K562 (cell line): ENCODE data around the gene EAF1. TPM values are rescaled to one million over a fixed set of nuclear protein-coding genes. Genes with fewer than 3 reads are reported as not detected.
A peak's percentile ranks its signal among the peaks of the same experiment; 100 is the strongest.

ENCODE experiments used
- COPS2 ChIP-seq: fragments of 450-650 bp; conservative IDR thresholded peaks from 2 replicates; pipeline ENCODE4 v1.6.1; 2016; ENCODE audit warnings: mild to moderate bottlenecking, moderate library complexity
- DIDO1 ChIP-seq: fragments of 450-650 bp; IDR thresholded peaks from 2 replicates; pipeline ENCODE4 v1.6.1; 2016; ENCODE audit warnings: low read depth, missing biosample characterization, missing genetic modification characterization
- HOXB6 ChIP-seq: fragments of 250-450 bp; sonication (Bioruptor Pico); IDR thresholded peaks from 2 replicates; pipeline ENCODE4 v1.5.1; 2022; ENCODE audit warnings: mild to moderate bottlenecking, borderline replicate concordance
- IFI16 ChIP-seq: fragments of 250-450 bp; sonication (Bioruptor Pico); IDR thresholded peaks from 2 replicates; pipeline ENCODE4 v2.1.2; 2022; ENCODE audit warnings: mild to moderate bottlenecking, inconsistent platforms
- NR4A1 ChIP-seq, 2 experiments: fragments of 250-450 bp in 1 of 2; fragments of 450-650 bp in 1 of 2; sonication (Bioruptor Pico) in 1 of 2; IDR thresholded peaks; 2 replicates each; pipeline versions ENCODE4 v1.4.0 to v1.6.1; 2016 to 2020; ENCODE audit warnings: mild to moderate bottlenecking in 2 of 2, missing compliant biosample characterization in 1 of 2, missing genetic modification characterization in 1 of 2, moderate library complexity in 1 of 2
- PYGO2 ChIP-seq: fragments of 450-650 bp; IDR thresholded peaks from 2 replicates; pipeline ENCODE4 v1.6.1; 2016; ENCODE audit warnings: mild to moderate bottlenecking, missing genetic modification characterization, moderate library complexity, missing compliant biosample characterization
- TBL1XR1 ChIP-seq, 2 experiments: IDR thresholded peaks; 2 replicates each; pipeline ENCODE4 v1.6.1; 2012; ENCODE audit warnings: improper control_type of control experiment in 2 of 2, low read length in 2 of 2, mild to moderate bottlenecking in 1 of 2
- ZNF75A ChIP-seq: fragments of 450-650 bp; formaldehyde crosslinking; IDR thresholded peaks from 2 replicates; pipeline ENCODE4 v1.4.0; 2020; ENCODE audit warnings: mild to moderate bottlenecking
- polyA plus RNA-seq, 8 experiments: library from polyadenylated mRNA; depleted of rRNA in 4 of 8; stranded (reverse) in 5 of 8; unstranded in 3 of 8; fragments of >200 nt; fragmentation: Nextera tagmentation in 2 of 8; fragmentation: Illumina TruSeq in 1 of 8; extraction: Ambion mirVana in 2 of 8; extraction: Trizol in 1 of 8; gene quantifications; 2 replicates each; pipeline versions ENCODE4 v1.2.1 to v1.2.3, GENCODE V29; 2011 to 2014; ENCODE audit warnings: inconsistent platforms in 1 of 8, missing spikeins in 1 of 8
- total RNA-seq, 7 experiments: library from RNA; depleted of rRNA in 6 of 7; stranded (reverse); fragments of >200 nt in 6 of 7; fragmentation: Illumina TruSeq in 2 of 7; extraction: Trizol in 2 of 7; gene quantifications; 2 replicates each; pipeline versions ENCODE4 v1.2.1 to v1.2.3, GENCODE V29; 2011 to 2021; ENCODE audit warnings: low replicate concordance in 1 of 7
- TF ChIP-seq, protein P1 (sequence below): fragments of 250-450 bp; sonication (Bioruptor Pico); IDR thresholded peaks from 2 replicates; pipeline ENCODE4 v1.8.0; 2022; ENCODE audit warnings: moderate library complexity, mild to moderate bottlenecking, inconsistent platforms
- TF ChIP-seq, protein P2 (sequence below): fragments of 450-650 bp; conservative IDR thresholded peaks from 2 replicates; pipeline ENCODE4 v1.6.1; 2016; ENCODE audit warnings: missing genetic modification characterization, low read depth, mild to moderate bottlenecking, missing compliant biosample characterization, moderate library complexity
- TF ChIP-seq, protein P3 (sequence below): fragments of 450-650 bp; IDR thresholded peaks from 2 replicates; pipeline ENCODE4 v1.6.1; 2016; ENCODE audit warnings: mild to moderate bottlenecking
- TF ChIP-seq, protein P4 (sequence below): fragments of 450-650 bp; formaldehyde crosslinking; IDR thresholded peaks from 2 replicates; pipeline ENCODE4 v1.4.0; 2020; ENCODE audit warnings: mild to moderate bottlenecking, moderate library complexity
- TF ChIP-seq, protein P5 (sequence below): fragments of 450-650 bp; formaldehyde crosslinking; IDR thresholded peaks from 2 replicates; pipeline ENCODE4 v1.4.0; 2022; ENCODE audit warnings: missing genetic modification characterization
- TF ChIP-seq, protein P6 (sequence below): fragments of 250-450 bp; sonication (Bioruptor Pico); IDR thresholded peaks from 2 replicates; pipeline ENCODE4 v1.8.0; 2022; ENCODE audit warnings: inconsistent platforms, mild to moderate bottlenecking, moderate library complexity, borderline replicate concordance
- TF ChIP-seq, protein P7 (sequence below): fragments of 450-650 bp; formaldehyde crosslinking; IDR thresholded peaks from 2 replicates; pipeline ENCODE4 v1.4.0; 2022; ENCODE audit warnings: mild to moderate bottlenecking, moderate library complexity

EAF1 gene
- total and polyA plus RNA-seq, 9 of the 15 experiments (the other 6 are each of a cell fraction or from before 2014, with no cell fraction given) = 7.0 to 26.8 (median 20.4) TPM

DNA sequence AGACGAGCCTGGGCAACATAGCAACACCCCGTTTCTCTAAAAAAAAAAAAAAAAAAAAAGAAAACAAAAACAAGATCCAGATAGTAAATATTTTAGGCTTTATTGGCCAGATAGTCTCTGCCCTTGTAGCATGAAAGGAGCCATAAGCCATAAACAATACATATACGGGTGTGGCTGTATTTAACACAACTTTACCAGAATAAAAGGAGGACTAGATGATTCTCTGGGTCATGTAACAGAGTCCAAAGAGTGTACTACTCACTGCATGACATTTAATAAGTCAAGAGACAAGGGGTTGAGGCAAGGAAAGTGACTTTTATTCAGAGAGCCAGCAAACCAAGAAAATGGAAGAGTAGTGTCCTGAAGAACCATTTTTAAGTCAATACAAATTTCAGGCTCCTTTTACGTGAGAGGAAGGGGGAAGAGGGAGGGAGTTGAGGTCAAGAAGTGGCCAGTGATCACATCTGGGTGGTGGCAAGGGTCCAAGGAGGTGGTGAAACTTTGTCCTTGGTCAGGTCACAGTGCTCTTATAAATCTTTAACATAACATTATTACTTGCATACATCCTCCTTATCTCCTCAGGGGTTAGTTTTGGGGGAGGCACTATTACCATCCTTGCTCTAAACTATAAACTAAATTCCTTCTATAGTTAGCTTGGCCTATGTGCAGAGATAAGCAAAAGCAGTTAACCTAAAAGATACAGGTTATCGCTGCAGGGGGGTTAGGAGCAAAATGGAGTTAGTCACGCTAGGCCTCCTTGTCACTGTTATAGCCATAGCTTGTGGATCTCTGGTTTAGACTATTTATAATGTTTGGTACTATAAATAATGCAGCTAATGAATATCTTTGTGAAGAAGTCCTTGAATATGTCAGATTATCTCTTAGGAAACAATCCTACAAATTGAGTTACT, 46.2 kb upstream of the EAF1 start (continued):
- TF ChIP-seq, protein P1, sequence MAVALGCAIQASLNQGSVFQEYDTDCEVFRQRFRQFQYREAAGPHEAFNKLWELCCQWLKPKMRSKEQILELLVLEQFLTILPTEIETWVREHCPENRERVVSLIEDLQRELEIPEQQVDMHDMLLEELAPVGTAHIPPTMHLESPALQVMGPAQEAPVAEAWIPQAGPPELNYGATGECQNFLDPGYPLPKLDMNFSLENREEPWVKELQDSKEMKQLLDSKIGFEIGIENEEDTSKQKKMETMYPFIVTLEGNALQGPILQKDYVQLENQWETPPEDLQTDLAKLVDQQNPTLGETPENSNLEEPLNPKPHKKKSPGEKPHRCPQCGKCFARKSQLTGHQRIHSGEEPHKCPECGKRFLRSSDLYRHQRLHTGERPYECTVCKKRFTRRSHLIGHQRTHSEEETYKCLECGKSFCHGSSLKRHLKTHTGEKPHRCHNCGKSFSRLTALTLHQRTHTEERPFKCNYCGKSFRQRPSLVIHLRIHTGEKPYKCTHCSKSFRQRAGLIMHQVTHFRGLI = peak; percentile 92
- TF ChIP-seq ZNF75A (peak; percentile 77; the same call in 1 of the 2 replicates), IFI16 (CRISPR knock-in tag) (peak; percentile 84), DIDO1 (tag) (0 out of 2 replicates have a peak, but pooled peaks have one; percentile 39), TBL1XR1 (IDR thresholded peaks at IDR 0.05; ENCODE audit: low read length in 2 of 2) (no peak), HOXB6 (CRISPR knock-in tag) (no peak), PYGO2 (tag) (peak; percentile 82), NR4A1 (CRISPR knock-in tag; IDR thresholded peaks at IDR 0.05) (0 out of 2 replicates have a peak, but pooled peaks have one; percentile 70), NR4A1 (tag; IDR thresholded peaks at IDR 0.05) (peak; percentile 98), COPS2 (no peak)
- TF ChIP-seq, protein P2, sequence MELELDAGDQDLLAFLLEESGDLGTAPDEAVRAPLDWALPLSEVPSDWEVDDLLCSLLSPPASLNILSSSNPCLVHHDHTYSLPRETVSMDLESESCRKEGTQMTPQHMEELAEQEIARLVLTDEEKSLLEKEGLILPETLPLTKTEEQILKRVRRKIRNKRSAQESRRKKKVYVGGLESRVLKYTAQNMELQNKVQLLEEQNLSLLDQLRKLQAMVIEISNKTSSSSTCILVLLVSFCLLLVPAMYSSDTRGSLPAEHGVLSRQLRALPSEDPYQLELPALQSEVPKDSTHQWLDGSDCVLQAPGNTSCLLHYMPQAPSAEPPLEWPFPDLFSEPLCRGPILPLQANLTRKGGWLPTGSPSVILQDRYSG (tag) = peak; percentile 97
- TF ChIP-seq, protein P3, sequence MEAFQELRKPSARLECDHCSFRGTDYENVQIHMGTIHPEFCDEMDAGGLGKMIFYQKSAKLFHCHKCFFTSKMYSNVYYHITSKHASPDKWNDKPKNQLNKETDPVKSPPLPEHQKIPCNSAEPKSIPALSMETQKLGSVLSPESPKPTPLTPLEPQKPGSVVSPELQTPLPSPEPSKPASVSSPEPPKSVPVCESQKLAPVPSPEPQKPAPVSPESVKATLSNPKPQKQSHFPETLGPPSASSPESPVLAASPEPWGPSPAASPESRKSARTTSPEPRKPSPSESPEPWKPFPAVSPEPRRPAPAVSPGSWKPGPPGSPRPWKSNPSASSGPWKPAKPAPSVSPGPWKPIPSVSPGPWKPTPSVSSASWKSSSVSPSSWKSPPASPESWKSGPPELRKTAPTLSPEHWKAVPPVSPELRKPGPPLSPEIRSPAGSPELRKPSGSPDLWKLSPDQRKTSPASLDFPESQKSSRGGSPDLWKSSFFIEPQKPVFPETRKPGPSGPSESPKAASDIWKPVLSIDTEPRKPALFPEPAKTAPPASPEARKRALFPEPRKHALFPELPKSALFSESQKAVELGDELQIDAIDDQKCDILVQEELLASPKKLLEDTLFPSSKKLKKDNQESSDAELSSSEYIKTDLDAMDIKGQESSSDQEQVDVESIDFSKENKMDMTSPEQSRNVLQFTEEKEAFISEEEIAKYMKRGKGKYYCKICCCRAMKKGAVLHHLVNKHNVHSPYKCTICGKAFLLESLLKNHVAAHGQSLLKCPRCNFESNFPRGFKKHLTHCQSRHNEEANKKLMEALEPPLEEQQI = no peak
- TF ChIP-seq, protein P4, sequence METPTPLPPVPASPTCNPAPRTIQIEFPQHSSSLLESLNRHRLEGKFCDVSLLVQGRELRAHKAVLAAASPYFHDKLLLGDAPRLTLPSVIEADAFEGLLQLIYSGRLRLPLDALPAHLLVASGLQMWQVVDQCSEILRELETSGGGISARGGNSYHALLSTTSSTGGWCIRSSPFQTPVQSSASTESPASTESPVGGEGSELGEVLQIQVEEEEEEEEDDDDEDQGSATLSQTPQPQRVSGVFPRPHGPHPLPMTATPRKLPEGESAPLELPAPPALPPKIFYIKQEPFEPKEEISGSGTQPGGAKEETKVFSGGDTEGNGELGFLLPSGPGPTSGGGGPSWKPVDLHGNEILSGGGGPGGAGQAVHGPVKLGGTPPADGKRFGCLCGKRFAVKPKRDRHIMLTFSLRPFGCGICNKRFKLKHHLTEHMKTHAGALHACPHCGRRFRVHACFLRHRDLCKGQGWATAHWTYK (CRISPR knock-in tag) = peak; percentile 93
- TF ChIP-seq, protein P5, sequence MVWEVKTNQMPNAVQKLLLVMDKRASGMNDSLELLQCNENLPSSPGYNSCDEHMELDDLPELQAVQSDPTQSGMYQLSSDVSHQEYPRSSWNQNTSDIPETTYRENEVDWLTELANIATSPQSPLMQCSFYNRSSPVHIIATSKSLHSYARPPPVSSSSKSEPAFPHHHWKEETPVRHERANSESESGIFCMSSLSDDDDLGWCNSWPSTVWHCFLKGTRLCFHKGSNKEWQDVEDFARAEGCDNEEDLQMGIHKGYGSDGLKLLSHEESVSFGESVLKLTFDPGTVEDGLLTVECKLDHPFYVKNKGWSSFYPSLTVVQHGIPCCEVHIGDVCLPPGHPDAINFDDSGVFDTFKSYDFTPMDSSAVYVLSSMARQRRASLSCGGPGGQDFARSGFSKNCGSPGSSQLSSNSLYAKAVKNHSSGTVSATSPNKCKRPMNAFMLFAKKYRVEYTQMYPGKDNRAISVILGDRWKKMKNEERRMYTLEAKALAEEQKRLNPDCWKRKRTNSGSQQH (CRISPR knock-in tag) = no peak
- TF ChIP-seq, protein P6, sequence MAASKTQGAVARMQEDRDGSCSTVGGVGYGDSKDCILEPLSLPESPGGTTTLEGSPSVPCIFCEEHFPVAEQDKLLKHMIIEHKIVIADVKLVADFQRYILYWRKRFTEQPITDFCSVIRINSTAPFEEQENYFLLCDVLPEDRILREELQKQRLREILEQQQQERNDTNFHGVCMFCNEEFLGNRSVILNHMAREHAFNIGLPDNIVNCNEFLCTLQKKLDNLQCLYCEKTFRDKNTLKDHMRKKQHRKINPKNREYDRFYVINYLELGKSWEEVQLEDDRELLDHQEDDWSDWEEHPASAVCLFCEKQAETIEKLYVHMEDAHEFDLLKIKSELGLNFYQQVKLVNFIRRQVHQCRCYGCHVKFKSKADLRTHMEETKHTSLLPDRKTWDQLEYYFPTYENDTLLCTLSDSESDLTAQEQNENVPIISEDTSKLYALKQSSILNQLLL (CRISPR knock-in tag) = no peak
- TF ChIP-seq, protein P7, sequence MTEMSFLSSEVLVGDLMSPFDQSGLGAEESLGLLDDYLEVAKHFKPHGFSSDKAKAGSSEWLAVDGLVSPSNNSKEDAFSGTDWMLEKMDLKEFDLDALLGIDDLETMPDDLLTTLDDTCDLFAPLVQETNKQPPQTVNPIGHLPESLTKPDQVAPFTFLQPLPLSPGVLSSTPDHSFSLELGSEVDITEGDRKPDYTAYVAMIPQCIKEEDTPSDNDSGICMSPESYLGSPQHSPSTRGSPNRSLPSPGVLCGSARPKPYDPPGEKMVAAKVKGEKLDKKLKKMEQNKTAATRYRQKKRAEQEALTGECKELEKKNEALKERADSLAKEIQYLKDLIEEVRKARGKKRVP (CRISPR knock-in tag) = peak; percentile 84
